ENCODE data around the gene ANKDD1B. TPM values are rescaled to one million over a fixed set of nuclear protein-coding genes. Genes with fewer than 3 reads are reported as not detected.

The ANKDD1B gene
- total and polyA plus RNA-seq, 2 of the 8 experiments (the other 6 are each of a cell fraction or from before 2014, with no cell fraction given): 0.08 to 0.22 TPM

- no peaks in the 10 kb centered on the region for H3K79me2 ChIP-seq (ENCODE audit: control insufficient read depth in 1 of 2, insufficient read depth in 2 of 2, low read length in 2 of 2)
- TF ChIP-seq JUND (IDR thresholded peaks at IDR 0.05; ENCODE audit: low read length) (no peak), RXRA (IDR thresholded peaks at IDR 0.05; ENCODE audit: insufficient read depth, low read depth, low read length) (no peak), CTBP2 (IDR thresholded peaks at IDR 0.05; ENCODE audit: borderline replicate concordance, insufficient read depth, insufficient read length, low read length) (no peak), ZNF274 (IDR thresholded peaks at IDR 0.05; ENCODE audit: borderline replicate concordance, extremely low read depth, low read length) (no peak), NRF1 (IDR thresholded peaks at IDR 0.05; ENCODE audit: low read depth, low read length) (no peak), BCL11A (IDR thresholded peaks at IDR 0.05; ENCODE audit: low read depth in 2 of 2, low read length in 2 of 2) (no peak), ASH2L (IDR thresholded peaks at IDR 0.05; ENCODE audit: low read length) (no peak), BRCA1 (IDR thresholded peaks at IDR 0.05; ENCODE audit: low read depth, low read length) (no peak)
- no peak overlapping the region for H3K18ac ChIP-seq (ENCODE audit: extremely low read depth, low read length)
- no peak overlapping the region for H2BK20ac ChIP-seq (ENCODE audit: low read length)
- no peak overlapping the region for H2AK5ac ChIP-seq (ENCODE audit: low read depth, low read length)
- H3K56ac ChIP-seq (replicated peaks; ENCODE audit: insufficient read length, low read depth, low read length): no peak overlapping the region
- no peak overlapping the region for H2AFZ ChIP-seq (ENCODE audit: low read length)
- H3K4me1 ChIP-seq (replicated peaks in 1 of 4; ENCODE audit: control insufficient read depth in 3 of 4, insufficient read depth in 4 of 4, low read length in 3 of 4): no peaks in the 10 kb centered on the region
- no peak overlapping the region for H3K4me2 ChIP-seq (ENCODE audit: insufficient read depth in 1 of 2, low read depth in 2 of 2, low read length in 2 of 2)
- CTCF ChIA-PET (ENCODE audit: partially characterized antibody): interaction anchor here (0.5 kb wide), 1 partner anchor 311 kb away, joined by 3 read pairs; no protein-coding TSS in a partner anchor
- no peak overlapping the region for H2BK15ac ChIP-seq (ENCODE audit: low read length)
- H2BK5ac ChIP-seq (ENCODE audit: low read depth, low read length): no peak overlapping the region
- H4K20me1 ChIP-seq (replicated peaks in 1 of 2; ENCODE audit: control insufficient read depth in 1 of 2, insufficient read depth in 2 of 2, low read length in 2 of 2): no peaks in the 10 kb centered on the region
- no peak overlapping the region for H4K91ac ChIP-seq (replicated peaks; ENCODE audit: insufficient read length, low read length)
- H2BK12ac ChIP-seq (ENCODE audit: low read depth, low read length): no peak overlapping the region
- no peak overlapping the region for H3K23ac ChIP-seq (ENCODE audit: insufficient read length)
- H2BK120ac ChIP-seq (replicated peaks; ENCODE audit: low read depth, low read length): no peak overlapping the region
- no peaks in the 10 kb centered on the region for H3K27me3 ChIP-seq (replicated peaks in 1 of 4; ENCODE audit: control insufficient read depth in 3 of 4, extremely low read depth in 1 of 4, insufficient read depth in 3 of 4, low read length in 3 of 4)
- no peaks in the 10 kb centered on the region for H3K9me3 ChIP-seq (ENCODE audit: insufficient read depth in 2 of 2, low read depth in 1 of 2, low read length in 1 of 2)
- no peak overlapping the region for H3K14ac ChIP-seq (ENCODE audit: insufficient read length)
- no peak overlapping the region for H3K27ac ChIP-seq (ENCODE audit: low read depth, low read length)
- H4K5ac ChIP-seq (ENCODE audit: insufficient read length, low read depth, low read length): no peak overlapping the region
- DNase-seq (ENCODE audit: low read depth in 1 of 2, low spot score in 2 of 2): no peak
- no peak overlapping the region for H3K4ac ChIP-seq (replicated peaks; ENCODE audit: insufficient read length, low read depth, low read length)
- H3K36me3 ChIP-seq (ENCODE audit: control insufficient read depth in 2 of 4, insufficient read depth in 4 of 4, low read length in 3 of 4): peaks cover 0 to 22% (median 0%) of the 10 kb centered on the region in 4 experiments; a peak in 4 of 8 replicates
- POLR2A ChIA-PET (ENCODE audit: partially characterized antibody): no interaction called here
- H3K4me3 ChIP-seq (ENCODE audit: extremely low read depth in 1 of 4, insufficient read depth in 2 of 4, low read depth in 3 of 4, low read length in 4 of 4): no peak overlapping the region
- H3K79me1 ChIP-seq (ENCODE audit: low read depth, low read length): no peaks in the 10 kb centered on the region
- no peak overlapping the region for H3K9ac ChIP-seq (replicated peaks in 1 of 4; ENCODE audit: extremely low read depth in 1 of 4, low read depth in 3 of 4, low read length in 3 of 4)
- no peaks in the 10 kb centered on the region for H3K23me2 ChIP-seq (ENCODE audit: low read depth, low read length)
- H4K8ac ChIP-seq (ENCODE audit: extremely low read depth, insufficient read depth, low read length): no peak overlapping the region
- FAIRE-seq: no peak
Measured at GRCh38 chr5:75686480-75686879, 75.2 kb downstream of the ANKDD1B start.

All from H1 (cell line).